Activated CD4-positive, alpha-beta T cell treated with anti-CD3 and anti-CD28 coated beads, Interleukin-2, amount 50 U/mL, for 48 hours (primary cell): ENCODE results near the gene MSMO1.
"Not testable (repeated sequence)": the region's sequence is repeated elsewhere in the genome, so short reads cannot be mapped to it uniquely, and the experiment has no call there.

Experiments used
- DNase-seq, 2 experiments: peaks; one replicate each; pipeline ENCODE4 v3.0.0-alpha.2; 2020

Gene MSMO1

DNA sequence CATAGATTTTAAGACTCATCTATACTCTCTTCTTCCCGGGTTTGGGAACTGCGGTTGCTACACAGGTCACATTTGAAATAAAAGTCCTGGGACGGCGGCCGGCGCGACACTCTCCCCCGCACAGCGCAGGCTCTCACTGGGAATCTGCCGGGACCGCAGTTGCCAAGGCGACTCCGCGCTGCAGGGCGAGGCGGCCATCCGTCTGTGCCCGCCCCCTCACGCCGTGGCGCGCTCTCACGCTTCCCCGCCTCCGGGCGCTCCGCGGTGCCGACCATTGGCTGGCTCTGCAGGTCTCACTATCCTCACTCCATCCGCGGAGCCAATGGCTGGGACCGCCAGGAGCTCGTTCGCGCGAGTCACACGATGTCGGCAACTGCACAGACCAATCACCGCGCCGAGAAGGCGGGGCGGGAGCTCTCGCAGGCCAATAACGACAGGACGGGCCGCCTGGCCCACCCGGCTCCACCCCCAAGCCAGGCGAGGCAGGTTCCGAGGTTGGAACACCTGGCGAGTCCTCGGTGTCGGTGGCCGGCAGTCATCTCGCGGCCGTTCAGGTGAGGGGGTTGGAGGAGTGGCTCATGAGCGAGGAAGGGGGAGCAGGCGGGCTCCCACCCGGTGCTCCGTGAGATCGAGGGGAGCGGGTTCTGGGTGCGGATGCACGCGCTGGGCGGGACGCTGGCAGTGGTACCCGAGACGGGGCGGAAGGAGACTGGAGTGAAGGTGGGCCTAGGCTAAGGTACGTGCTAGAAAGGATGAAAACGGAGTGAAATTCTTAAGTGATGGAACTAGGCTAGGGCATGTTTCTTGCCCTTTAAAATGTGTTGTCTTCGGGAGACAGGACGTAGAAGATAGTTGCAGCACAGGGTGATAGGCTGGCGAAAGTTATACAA lies at the start of gene MSMO1:
MSMO1 (plus strand) TSS at position 459 of the 890 bp plus-strand sequence. CDS start 5,702 bp downstream, outside the sequence.
- peak; percentile 96 to 98 for DNase-seq

DNA sequence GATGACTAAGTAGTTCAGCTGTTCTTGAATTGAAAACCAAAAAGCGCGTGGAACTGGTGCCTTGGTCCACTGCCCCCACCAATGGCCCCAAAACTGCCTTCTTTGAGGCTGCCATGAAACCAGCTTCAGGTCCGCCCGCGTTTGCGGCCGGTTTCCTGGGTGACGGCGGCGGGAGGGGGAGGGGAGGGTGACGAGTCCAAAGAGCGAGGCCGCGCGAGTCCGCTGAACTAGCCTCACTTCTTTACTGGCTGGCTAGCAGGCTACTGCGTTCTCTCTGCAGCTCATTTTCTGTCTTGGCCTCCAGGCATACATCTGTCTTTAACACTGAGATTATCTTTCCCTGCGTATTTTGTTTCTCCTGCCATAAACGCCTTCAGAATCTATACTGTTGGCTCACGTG lies 47.9 kb upstream of the MSMO1 start:
- DNase-seq: not testable (repeated sequence)

DNA sequence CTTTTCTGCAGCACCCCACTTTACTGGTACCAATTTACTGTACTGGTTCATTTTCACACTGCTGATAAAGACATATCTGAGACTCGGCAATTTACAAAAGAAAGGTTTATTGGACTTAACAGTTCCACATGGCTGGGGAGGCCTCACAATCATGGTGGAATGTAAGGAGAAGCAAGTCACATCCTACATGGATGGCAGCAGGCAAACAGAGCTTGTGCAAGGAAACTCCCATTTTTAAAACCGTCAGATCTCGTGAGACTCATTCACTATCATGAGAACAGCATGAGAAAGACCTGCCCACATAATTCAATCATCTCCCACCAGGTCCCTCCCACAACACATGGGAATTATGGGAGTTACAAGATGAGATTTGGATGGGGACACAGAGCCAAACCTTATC lies 42.8 kb upstream of the MSMO1 start:
- DNase-seq: not testable (repeated sequence)

DNA sequence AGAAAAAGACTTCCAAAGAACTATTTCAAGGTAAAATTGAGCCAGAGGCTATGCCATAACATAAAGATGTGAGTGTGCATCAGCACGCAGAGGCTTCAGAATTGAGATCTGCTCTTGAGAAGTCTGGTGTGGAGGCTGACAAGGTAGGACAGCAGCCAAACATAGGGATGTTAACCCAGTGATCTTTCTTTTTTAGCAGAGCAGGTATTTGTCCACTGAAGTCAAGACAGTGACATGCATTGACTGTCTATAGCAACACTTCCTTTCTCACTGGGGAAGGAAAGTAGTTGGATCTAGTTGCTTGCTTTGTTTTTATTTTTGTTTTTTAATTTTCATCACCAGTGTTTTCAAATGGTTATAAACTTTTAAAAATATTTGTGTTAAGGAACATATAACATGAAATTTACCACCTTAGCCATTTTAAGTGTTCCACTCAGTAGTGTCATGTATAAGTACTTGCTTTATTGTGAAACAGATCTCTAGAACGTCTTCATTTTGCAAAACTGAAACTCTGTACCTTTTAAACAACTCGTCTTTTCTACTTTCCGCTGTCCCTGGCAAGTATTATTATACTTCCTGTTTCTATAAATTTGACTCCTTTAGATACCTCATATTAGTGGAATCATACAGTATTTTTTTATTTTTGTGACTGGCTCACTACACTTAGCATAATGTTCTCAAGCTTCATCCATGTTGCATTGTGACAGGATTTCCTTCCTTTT lies 40.7 kb upstream of the MSMO1 start:
- DNase-seq: not testable (repeated sequence)

DNA sequence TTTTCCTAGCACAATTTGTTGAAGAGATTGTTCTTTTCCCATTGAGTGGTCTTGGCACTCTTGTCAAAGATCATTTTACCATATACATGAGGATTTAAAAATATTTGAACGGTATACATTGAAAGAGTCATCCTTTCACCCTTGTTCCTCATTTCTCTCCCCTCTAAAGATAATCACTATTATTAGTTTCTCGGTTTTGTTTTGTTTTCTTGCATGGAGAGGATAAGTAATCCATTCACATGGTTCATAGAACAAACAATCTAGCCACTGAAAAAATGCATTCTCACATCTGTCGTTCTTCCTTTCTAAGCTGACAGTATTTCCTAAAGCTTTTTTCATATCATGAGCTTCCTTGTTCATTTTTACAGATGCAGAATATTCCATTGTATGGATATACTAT lies 39.2 kb upstream of the MSMO1 start:
- DNase-seq: no peak

DNA sequence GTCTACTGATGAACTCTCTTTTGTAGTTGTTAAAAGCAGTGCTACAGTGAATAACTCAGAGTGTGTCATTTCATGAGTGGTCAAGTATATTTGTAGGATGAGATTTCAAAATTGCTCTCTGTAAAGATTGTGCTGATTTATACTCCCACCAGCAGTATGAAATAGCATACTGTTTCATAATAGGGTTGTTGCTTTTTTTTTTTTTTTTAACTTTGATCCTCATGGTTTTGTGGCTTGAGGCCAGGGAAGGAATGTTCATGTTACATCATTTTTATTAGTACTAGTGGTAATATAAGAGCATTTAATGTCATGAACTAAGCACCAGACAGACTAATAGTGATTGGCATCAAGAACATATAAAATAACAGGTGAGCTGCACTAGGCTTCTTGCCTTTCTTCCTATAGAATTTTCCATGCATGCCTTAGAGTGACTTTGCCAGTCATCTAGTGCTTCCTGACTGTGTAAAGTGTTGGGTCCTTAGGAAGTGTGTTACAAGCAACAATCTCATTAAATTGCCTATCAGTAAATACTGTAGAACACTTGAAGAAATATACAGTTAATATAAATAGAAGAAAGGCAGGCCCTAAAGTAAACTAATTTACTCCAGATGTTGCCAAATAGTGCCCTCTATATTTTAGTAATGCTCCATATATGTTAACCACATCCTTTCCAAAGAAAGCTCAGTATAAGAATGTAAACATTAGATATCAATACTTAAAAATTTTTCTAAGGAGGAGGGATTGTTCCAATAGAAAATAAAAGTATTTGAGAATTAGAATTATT lies 38.6 kb upstream of the MSMO1 start:
- no peak for DNase-seq

DNA sequence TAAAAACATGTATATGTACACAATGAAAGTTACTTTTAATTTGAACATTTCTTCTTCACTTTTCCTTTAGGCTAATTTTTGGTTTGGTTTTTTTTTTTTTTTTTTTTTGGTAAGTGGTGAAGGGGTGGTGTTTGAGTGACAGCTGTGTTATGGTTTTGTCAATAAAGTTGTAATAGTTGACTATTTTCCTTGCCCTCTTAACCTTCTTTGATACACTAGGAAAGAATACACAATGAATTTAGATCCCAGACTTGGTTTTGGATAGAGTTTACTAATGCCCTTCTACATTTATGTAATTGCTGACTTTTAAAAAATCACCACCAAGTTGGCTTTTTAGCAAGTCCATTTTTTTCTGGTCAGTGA lies 38.1 kb upstream of the MSMO1 start:
- DNase-seq: no peak

DNA sequence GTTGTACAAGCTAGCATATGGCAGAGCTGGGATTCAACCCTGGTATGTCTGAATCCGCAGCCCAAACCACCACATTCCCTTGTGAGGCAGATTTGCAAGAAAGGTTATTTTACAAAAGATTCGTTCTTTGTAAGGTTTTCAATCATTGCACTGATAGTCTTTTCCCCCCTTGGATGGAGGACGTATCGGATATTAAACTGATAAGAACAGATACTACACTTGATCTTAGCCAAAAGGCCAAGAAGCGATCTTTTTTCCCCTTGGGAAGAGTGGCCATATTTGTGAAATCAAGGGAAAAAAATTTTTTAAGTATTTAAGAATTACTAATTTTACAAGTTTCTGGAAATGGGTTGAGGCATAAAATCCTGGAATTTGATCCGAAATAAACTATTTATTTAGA lies 34.4 kb upstream of the MSMO1 start:
- DNase-seq: no peak

DNA sequence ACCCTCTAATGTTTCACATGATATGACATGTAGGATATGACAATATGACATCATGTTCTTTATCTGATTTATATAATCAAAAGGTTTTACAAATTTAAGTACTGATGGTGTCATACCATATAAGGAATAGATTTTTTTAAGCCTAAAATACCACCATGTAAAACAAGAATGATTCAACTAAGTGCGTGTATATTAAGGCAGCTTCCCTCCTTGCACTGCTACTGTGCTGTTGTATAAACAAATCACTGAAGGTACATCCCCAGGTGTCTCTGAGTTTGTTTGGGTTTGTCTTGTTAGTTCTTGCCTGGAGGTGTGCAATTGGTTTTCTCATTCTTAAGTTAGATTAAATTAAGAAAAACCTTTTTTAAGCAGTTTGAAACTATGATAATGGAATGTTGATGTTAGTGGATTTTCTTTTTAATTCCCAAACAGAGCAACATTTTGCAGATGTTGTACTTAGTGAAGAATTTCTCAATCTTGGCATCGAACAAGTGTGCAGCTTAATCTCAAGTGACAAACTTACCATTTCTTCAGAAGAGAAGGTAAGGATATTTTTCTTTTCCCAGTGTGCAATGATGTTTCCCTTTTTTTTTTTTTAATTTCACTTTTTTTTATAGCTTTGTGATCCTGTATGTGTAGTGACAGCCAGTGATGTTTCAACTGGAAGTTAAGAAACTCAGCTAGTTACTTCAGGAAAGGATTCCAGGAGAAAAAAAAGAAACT lies 33.4 kb upstream of the MSMO1 start:
- DNase-seq: no peak

DNA sequence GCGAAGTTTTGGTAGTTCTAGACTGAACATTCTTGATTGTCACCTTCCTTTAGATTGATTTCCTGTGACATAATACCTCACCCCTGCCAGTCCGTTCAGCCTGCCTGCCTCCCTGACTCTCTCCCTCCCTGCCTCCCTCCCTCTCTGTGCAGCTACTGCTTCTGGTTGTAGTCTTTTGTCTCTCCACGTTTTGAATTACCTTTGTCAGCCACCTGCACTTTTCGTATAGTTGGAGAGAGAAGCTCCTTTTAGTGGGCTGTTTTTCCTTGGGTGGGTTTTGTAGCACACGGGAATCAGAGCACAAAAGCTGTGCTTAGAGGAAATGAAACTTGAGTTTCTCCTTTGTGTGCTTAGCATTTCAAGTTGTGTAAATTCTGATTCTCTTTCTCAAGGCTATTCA lies 32.6 kb upstream of the MSMO1 start:
- DNase-seq: no peak

DNA sequence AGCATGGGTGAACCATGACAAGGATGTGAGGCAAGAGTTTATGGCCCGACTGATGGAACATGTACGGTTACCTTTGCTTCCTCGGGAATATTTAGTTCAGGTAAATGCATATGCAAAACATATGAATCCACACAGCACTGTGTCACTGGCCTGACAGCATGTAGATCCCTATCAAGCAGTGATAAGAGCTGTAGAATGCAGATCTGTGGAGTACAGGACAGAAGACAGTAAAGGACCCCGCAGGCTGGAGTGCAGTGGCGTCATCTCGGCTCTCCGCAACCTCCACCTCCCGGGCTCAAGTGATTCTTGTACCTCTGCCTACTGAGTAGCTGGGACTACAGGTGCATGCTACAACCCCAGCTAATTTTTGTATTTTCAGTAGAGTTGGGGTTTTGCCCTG lies 29.8 kb upstream of the MSMO1 start:
- no peak for DNase-seq

DNA sequence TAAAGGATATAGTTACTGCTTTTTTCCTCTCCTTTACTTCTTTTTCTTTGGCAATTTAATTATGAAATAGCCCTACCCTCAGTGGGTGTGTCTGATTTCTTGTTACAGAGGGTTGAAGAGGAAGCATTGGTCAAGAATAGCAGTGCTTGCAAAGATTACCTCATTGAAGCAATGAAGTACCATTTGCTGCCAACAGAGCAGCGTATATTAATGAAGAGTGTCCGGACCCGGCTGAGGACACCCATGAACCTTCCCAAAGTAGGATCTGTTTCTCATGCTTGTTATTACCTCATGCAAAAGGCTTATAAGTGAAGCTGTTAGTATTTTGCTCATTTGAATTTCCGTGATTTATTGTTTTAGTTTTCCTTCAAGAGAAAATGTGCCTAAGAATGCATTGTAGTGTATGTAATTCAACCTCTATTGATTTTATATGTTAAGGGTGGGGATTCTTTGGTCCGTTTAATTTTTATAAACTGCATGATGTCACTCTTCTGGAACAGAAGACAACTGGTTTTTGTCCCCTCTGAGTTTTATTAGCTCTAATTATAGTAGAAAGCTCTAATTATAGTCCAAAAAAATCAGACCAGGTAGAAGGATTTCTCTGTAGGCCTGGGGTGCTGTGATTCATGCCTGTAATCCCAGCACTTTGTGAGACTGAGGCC lies 27.9 kb upstream of the MSMO1 start:
- no peak for DNase-seq

DNA sequence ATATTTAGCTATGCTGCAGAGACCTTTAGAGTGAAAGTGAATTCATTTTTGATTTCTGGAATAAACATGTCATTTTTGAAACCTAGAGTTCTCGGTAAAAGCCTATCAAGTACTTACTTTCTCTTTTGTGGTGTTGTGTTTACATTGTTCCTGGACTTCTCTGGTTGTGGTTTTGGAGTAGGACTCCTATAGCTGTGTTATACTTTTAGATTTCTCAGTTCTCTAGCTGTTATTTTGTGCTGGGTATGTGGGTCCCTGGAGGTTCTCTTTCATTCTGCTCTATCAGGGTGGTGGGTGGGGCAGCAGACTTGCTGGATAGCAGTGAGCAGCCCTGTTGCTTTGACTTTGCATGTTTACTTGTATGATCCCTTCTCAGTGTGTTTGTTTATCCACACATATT lies 25.6 kb upstream of the MSMO1 start:
- no peak for DNase-seq

DNA sequence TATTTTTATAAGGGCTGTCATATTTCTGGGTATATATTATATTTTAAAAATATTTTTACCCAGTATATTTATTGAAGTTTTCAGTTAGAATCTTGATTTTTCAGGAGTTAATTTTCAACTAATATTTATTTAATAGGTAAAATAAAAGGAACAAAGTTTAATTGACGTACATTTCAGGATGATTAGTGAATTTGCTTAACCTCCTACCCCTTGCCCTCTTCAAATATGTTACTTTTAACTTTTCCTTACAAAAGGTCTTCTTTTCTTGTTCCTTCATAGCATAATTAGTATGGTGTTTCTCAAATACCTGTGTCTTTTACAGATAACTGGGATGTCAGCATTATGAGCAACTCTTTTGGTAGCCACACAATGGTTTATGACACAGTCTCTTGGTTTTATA lies 24.8 kb upstream of the MSMO1 start:
- no peak for DNase-seq

DNA sequence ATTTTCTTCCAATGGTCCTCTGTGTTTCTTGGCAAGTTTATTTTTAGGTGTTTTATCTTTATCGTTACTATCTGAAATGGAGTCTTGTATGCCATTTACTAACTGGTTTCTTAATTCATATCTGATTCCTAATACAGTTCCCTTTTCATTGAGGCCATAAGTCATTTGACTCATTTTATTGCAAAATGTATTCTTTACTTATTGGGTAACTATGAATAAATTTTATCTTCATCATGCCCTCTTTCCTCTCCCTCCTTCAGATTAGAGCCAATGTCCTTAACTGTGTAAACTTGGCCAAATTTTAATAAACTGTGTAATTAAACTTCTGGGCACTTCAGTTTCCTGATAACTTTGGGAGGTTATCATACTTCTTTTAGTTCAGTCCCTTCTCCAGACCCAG lies 19.3 kb upstream of the MSMO1 start:
- DNase-seq: no peak

DNA sequence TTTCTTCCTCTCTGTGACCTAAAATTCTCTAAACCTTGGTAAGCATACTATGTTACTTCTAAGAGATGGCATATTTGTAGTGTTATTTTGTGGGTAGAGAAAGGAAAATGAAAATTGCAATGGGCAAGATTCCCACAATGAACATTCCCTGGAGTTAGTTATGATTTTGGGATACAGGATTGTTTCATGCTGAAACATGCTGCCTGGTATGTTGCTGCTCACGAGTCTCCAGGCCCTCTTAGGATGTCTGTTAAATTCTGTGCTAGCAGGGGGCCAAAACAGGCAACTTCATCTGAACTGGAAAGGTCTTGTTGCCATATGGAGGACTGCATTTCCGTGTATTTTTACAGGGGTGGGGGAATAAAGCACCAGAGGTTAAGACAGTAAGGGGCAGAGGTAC lies 18.9 kb upstream of the MSMO1 start:
- no peak for DNase-seq

DNA sequence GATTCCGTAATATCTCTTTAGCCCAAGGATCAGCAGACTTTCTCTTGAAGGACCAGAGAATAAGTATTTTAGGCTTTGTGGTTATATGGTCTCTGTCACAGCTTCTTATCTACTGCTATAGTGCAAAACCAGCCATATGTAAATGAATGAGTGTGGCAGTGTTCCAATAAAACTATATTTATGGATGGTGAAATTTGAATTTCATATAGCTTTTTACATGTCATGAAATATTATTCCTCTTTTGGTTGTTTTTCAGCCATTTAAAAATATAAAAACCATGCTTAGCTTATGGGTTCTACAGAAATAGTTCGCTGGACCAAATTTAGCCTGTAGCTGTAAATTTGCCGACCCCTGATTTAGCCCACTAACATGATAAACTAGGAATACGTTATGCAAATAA lies 18.0 kb upstream of the MSMO1 start:
- DNase-seq: no peak

DNA sequence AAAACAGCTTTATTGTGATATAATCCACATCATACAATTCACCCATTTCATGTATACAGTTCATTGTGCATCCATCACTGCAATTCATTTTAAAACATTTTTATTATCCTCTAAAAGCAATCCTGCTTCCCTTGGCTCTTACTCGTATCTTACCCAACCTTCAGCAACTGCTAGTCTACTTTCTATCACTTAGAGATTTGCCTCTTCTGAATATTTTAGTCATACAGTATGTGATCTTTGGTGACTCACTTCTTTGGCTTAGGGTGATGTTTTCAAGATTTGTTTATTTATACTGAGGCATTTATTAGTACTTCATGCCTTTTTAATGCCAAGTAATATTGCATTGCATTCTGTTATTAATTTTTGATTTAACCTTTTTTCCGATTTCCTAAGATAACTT lies 15.0 kb upstream of the MSMO1 start:
- no peak for DNase-seq

DNA sequence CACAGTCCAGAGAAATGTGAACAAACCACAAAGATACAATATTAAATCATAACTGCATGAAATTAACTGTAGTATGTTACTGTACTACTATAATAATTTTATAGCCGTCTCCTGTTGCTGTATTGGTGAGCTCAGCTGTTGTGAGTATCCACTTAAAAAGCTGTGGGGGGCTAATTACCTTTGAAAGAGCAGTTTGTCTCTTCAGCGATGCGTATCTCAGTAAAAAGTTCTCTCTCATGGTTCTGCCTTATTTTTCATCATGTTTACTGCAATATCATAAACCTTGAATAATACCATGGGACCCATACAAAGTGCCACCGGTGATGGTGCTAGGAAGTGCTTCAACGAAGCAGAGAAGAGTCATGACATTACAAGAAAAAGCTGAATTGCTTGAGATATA lies 8.4 kb upstream of the MSMO1 start:
- no peak for DNase-seq

DNA sequence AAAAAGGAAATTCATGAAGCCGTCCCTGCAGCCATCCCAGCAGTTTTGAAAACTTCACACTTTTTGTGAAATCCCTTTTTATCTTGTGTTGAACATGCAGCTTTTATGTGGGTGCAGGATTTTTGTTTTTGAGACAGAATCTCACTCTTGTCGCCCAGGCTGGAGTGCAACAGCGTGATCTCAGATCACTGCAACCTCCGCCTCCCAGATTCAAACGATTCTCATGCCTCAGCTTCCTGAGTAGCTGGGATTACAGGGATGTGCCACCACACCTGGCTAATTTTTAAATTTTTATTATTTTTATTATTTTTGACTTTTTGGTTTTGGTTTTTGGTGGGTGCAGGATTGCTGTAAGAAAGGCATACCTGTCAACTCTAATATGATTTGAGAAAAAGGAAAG lies 8.0 kb upstream of the MSMO1 start:
- no peak for DNase-seq

DNA sequence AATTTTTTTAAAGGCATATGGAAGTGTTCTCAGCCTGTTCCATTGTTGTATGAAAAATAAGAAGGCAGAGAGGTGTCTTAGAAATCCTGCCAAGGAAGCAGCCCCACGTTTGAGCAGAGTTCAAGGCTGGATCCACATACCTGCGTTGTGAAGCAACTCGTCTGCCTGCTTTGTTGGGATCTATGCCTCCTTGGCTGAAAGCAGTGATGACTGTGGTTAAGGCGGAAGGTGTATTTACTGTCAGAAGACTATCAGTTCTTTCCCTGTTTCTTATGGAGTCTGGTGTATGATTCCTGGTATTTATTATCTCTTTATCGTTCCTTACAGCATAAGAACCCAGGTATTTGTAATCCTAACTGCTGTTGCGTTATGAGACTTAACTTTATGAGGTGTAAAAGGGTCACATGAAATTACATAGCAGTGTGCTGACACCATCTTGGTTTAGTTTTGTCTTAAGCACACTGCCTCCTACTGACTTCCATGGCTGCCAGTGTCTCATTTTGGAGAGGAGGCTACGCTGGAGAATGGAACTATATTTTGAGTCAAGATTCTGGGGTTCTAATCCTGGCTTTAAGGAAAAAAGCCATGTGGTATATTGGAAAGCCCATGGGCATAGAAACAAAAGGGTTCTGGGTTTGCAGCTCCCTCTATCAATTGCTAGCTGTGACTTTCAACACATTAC lies 3.1 kb upstream of the MSMO1 start:
- DNase-seq: no peak

DNA sequence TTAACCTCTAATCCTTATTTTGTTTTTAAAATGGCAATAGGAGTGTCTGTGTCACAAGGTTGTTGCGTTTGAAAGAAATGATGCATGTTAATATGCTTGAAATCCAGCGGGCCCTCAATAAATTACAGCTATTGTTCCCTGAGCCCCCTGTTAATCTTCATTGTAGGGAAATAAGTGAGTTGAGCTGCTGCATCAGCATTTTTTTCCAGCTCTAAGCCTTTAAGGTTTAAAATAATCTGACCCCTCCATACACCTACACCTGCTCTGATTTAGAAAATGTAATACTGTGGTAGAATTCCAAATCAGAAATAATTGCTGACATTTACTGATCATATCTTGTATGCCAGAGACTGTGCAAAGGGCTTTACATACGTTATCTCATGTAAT lies 2.6 kb upstream of the MSMO1 start:
- no peak for DNase-seq
